ENCODE measurements around the gene CMSS1.

CMSS1 gene

DNA sequence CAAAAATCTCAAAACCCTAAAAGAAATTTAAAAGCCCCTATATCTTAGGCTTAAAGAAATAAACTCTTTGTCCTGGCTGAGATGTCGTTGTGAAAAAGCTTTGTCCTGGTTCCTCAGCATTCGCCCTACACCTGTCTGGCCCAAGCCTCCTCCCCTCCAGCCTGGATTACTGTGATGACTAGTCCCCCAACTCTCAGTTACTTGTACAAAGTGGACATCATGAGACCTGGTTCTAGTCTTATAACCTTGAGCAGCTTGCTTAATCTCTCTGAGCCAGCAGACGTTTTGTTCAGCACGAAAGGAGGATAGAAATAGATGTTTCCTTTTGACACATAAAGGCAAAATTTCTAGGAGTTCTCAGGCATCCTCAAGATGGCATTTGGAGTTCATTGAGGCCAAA lies 245.0 kb downstream of the CMSS1 start:
- no peaks in the 10 kb centered on the region for H3K79me2 ChIP-seq
- no peak overlapping the region for H2AFZ ChIP-seq
- no peak overlapping the region for H3K4me3 ChIP-seq (ENCODE audit: low read depth, low read length)
- no peak overlapping the region for H3K27ac ChIP-seq
- no peaks in the 10 kb centered on the region for H3K27me3 ChIP-seq (ENCODE audit: control insufficient read depth, insufficient read depth, low read length)
- H3K9ac ChIP-seq: no peak overlapping the region
- no peaks in the 10 kb centered on the region for H3K9me3 ChIP-seq (ENCODE audit: control insufficient read depth, low read length)
- H3K36me3 ChIP-seq (ENCODE audit: control insufficient read depth, insufficient read depth, low read length): no peaks in the 10 kb centered on the region
- no peaks in the 10 kb centered on the region for H3K4me1 ChIP-seq
- H3K4me2 ChIP-seq (ENCODE audit: low read length): no peak overlapping the region
- TF ChIP-seq, protein P1, sequence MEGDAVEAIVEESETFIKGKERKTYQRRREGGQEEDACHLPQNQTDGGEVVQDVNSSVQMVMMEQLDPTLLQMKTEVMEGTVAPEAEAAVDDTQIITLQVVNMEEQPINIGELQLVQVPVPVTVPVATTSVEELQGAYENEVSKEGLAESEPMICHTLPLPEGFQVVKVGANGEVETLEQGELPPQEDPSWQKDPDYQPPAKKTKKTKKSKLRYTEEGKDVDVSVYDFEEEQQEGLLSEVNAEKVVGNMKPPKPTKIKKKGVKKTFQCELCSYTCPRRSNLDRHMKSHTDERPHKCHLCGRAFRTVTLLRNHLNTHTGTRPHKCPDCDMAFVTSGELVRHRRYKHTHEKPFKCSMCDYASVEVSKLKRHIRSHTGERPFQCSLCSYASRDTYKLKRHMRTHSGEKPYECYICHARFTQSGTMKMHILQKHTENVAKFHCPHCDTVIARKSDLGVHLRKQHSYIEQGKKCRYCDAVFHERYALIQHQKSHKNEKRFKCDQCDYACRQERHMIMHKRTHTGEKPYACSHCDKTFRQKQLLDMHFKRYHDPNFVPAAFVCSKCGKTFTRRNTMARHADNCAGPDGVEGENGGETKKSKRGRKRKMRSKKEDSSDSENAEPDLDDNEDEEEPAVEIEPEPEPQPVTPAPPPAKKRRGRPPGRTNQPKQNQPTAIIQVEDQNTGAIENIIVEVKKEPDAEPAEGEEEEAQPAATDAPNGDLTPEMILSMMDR (IDR thresholded peaks at IDR 0.05): no peak

DNA sequence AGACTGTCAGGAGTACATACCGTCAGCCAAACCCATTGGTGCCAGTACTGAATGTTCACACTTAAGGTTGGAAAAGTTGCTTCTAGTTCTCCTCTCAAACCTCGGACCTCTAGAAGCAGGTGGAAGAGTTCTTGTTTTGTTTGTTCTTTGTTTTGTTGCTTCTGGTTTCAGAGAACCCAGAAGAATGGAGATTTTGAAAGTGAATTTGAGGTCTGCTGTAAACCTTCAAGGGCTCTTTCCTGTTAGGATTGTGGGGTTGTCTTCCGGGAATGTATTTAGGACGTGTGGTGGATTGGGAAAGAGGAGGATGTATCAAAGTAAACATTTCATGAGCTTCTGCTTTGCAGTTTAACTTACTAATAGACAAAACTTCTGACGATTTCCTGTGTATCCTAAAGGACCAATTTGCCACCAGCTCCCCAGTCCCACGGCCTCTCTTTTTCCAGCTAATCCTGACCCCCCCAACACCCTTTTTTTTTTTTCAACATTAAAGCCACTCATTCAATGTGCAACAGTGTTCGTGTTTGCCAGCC lies 246.3 kb downstream of the CMSS1 start:
- Histone ChIP-seq H3K4me2 (ENCODE audit: low read length) (no peak overlapping the region), H3K36me3 (ENCODE audit: control insufficient read depth, insufficient read depth, low read length) (no peaks in the 10 kb centered on the region), H3K27me3 (ENCODE audit: control insufficient read depth, insufficient read depth, low read length) (no peaks in the 10 kb centered on the region), H2AFZ (no peak overlapping the region), H3K4me3 (ENCODE audit: low read depth, low read length) (no peak overlapping the region), H3K9me3 (ENCODE audit: control insufficient read depth, low read length) (no peaks in the 10 kb centered on the region), H3K79me2 (no peaks in the 10 kb centered on the region), H3K4me1 (no peaks in the 10 kb centered on the region), H3K27ac (no peak overlapping the region), H3K9ac (no peak overlapping the region)
- TF ChIP-seq, protein P1 (IDR thresholded peaks at IDR 0.05): no peak

DNA sequence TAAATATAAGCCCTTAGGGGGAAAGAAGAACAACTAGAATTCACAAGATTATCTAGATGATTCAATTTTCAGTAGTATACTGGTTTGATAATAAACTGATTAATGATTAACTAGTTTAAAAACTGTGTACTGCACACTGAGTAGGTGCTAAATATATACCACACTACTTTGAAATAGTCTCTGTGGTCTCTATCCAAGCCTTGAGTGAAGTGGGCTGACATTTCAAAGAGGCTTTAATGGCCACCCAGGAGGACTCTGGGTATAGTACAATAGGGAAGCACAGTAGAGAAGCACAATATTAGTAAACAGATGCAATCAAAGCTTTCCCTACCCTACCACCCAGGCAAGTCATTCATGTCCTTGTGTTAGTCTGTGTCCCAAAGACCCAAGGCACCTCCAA lies 249.9 kb downstream of the CMSS1 start:
- Histone ChIP-seq H3K27ac (no peak overlapping the region), H3K4me2 (ENCODE audit: low read length) (no peak overlapping the region), H3K4me3 (ENCODE audit: low read depth, low read length) (no peak overlapping the region), H3K9ac (no peak overlapping the region), H3K27me3 (ENCODE audit: control insufficient read depth, insufficient read depth, low read length) (no peaks in the 10 kb centered on the region), H3K36me3 (ENCODE audit: control insufficient read depth, insufficient read depth, low read length) (no peaks in the 10 kb centered on the region), H3K79me2 (no peaks in the 10 kb centered on the region), H2AFZ (no peak overlapping the region), H3K4me1 (no peaks in the 10 kb centered on the region), H3K9me3 (ENCODE audit: control insufficient read depth, low read length) (no peaks in the 10 kb centered on the region)
- TF ChIP-seq, protein P1 (IDR thresholded peaks at IDR 0.05): no peak

DNA sequence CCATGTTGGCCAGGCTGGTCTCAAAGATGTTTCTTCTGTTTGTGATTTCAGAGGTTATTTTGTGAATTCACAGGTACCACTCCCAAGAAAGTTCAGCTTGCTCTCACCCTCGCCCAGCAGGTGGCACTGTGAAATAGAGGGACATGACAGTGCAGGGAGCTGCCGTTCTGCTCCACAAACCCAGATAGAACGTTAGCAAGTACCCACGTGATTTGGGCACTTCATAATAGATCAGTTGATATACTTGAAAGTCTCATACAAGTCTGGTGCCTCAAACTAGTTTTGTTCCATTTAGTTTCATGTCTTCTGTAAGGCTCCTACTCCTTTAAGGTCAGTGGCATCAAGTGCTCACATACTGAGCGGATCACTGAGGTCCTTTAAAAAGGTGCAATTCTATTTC lies 251.2 kb downstream of the CMSS1 start:
- Histone ChIP-seq H3K27ac (no peak overlapping the region), H3K9ac (no peak overlapping the region), H3K9me3 (ENCODE audit: control insufficient read depth, low read length) (no peaks in the 10 kb centered on the region), H3K4me1 (no peaks in the 10 kb centered on the region), H3K4me3 (ENCODE audit: low read depth, low read length) (no peak overlapping the region), H2AFZ (no peak overlapping the region), H3K4me2 (ENCODE audit: low read length) (no peak overlapping the region), H3K79me2 (no peaks in the 10 kb centered on the region), H3K36me3 (ENCODE audit: control insufficient read depth, insufficient read depth, low read length) (no peaks in the 10 kb centered on the region), H3K27me3 (ENCODE audit: control insufficient read depth, insufficient read depth, low read length) (no peaks in the 10 kb centered on the region)
- TF ChIP-seq, protein P1 (IDR thresholded peaks at IDR 0.05): peak; percentile 81

DNA sequence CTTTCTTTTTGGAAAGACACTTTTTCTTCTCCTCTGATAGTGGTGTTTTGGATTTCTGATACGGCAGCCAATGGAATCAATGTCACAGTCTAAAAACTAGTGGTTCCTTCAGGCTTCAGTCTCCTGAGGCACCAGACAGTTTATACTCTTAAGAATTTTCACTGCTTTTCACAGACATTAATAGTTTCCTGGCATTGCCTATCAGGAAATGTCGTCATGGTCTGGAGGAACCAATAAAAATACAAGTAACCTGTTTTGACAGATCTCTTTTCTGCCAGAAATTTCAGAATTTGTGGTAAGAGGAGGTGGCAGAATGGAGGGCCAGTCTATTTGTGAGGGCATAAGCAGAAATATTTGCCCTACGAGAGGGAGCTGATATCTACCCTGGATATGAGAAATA lies 251.8 kb downstream of the CMSS1 start:
- Histone ChIP-seq H3K4me1 (no peaks in the 10 kb centered on the region), H3K4me2 (ENCODE audit: low read length) (no peak overlapping the region), H2AFZ (no peak overlapping the region), H3K27me3 (ENCODE audit: control insufficient read depth, insufficient read depth, low read length) (no peaks in the 10 kb centered on the region), H3K9ac (no peak overlapping the region), H3K4me3 (ENCODE audit: low read depth, low read length) (no peak overlapping the region), H3K9me3 (ENCODE audit: control insufficient read depth, low read length) (no peaks in the 10 kb centered on the region), H3K79me2 (no peaks in the 10 kb centered on the region), H3K27ac (no peak overlapping the region), H3K36me3 (ENCODE audit: control insufficient read depth, insufficient read depth, low read length) (no peaks in the 10 kb centered on the region)
- TF ChIP-seq, protein P1 (IDR thresholded peaks at IDR 0.05): no peak
